Neuron (in vitro differentiated cells): ENCODE data around the gene CERKL.
A peak's percentile ranks its signal among the peaks of the same experiment; 100 is the strongest.
"Not testable (repeated sequence)": the region's sequence is repeated elsewhere in the genome, so short reads cannot be mapped to it uniquely, and the experiment has no call there.

Experiments
- H2AFZ ChIP-seq: one replicate; pipeline ENCODE4 v1.6.1; 2013; ENCODE audit warnings: low read depth, mild to moderate bottlenecking, inconsistent platforms, low read length, moderate library complexity
- H3K27me3 ChIP-seq: one replicate; pipeline ENCODE4 v1.6.1; 2013; ENCODE audit warnings: low read length; ENCODE audit not compliant: insufficient read depth
- H3K36me3 ChIP-seq: one replicate; pipeline ENCODE4 v1.6.1; 2013; ENCODE audit warnings: low read length; ENCODE audit not compliant: insufficient read depth
- H3K4me1 ChIP-seq: one replicate; pipeline ENCODE4 v1.6.1; 2013; ENCODE audit warnings: low read length; ENCODE audit not compliant: insufficient read depth
- H3K4me3 ChIP-seq: 2 replicates; pipeline ENCODE4 v1.5.1; 2013; ENCODE audit warnings: mild to moderate bottlenecking, low read length, moderate library complexity
- H3K9me3 ChIP-seq: one replicate; pipeline ENCODE4 v1.6.1; 2013; ENCODE audit warnings: low read length

The CERKL gene

DNA sequence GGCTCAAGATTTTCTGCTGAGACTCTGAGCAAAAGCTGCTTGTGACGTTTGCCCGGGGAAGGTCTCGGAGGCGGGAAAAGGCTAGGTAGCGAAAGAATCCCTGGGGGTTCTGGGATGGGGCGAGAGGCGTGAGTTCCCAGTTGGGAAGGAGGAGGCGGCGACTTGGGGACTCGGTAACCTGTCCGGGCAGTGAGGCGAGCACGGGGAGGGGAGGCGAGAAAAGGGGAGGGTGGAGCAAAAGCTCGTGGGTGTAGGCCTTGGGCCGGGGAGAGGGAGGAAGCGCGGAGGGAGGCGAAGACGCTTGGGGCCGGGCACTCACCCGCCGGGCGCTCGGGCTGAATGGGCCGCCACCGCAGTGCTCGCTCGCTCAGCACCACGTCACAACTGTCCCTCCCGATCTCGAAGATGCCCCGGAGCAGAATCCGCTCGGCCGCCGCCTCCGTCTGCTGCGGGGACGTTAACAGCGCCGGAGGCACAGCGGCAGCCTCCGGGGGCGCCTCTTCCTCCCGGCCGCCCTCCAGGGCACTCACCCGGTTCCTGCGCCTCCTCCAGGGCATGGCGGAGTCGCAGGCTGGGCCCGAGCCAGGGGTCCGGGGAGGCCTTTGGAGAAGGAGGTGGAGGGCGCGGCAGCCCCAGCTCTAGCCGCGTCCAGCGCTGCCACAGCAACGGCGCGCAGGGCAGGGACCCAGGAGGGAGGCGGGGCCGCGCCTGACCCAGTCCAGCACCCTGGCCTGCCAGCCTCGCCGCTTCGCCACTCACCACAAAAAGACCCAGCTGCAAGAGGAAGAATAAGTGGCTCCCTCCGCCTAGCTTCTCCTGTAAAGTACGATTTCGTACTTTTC is at the start of gene CERKL:
Gene CERKL (minus strand): TSS at position 656 of the 842 bp plus-strand sequence. CDS start 99 bp downstream, at position 557.
- Histone ChIP-seq H3K9me3 (no peaks in the 10 kb centered on the region), H3K27me3 (peaks cover 70% of the 10 kb centered on the region), H2AFZ (peak within 1 kb of the TSS; percentile 39), H3K4me1 (peaks cover 3% of the 10 kb centered on the region), H3K4me3 (peak within 1 kb of the TSS; percentile 39), H3K36me3 (no peaks in the 10 kb centered on the region)

- H3K4me3 ChIP-seq, H3K4me1 ChIP-seq, H3K27me3 ChIP-seq, H3K9me3 ChIP-seq, H3K36me3 ChIP-seq, H2AFZ ChIP-seq: not testable (repeated sequence)
These were observed 45.6 kb upstream of the CERKL start for GRCh38 chr2:181702519-181702918.

DNA sequence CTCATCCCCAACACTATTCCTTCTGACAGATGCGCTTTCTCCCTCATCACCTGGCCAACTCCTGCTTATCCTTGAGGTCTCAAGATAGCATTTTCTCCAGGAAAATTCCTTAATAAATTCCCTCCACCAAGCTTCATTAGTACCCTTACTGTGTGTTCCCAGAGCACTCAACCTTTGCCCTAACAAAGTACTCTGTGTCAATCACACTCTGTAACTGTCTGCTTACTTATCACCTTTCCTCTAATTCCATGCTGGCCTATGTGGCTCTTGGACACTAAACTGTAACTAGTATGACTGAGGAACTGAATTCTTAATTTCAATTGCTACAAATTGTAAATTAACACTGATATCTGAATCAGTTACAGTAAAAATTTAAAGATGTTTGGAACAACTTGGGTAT is 41.3 kb upstream of the CERKL start:
- H3K27me3 ChIP-seq = peaks cover 14% of the 10 kb centered on the region
- no peaks in the 10 kb centered on the region for H3K4me1 ChIP-seq
- peaks cover 2% of the 10 kb centered on the region for H3K9me3 ChIP-seq
- H2AFZ ChIP-seq = no peak overlapping the region
- no peaks in the 10 kb centered on the region for H3K36me3 ChIP-seq
- H3K4me3 ChIP-seq = no peak overlapping the region

DNA sequence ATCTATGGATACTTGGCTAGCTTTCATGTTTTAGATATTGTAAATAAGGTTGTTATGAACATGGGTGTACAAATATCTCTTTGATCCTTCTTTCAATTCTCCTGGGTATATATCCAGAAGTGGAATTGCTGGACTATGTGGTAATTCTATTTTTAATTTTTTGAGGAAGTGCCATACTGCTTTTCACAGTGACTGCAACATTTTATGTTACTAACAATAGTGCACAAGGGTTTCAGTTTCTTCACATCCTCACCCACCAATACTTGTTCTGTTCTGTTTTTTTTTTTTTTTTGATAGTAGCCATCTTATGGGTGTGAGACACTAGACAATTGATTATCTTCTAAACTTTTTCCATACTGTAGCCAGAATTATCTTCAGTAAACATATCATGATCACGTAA is 40.7 kb upstream of the CERKL start:
- no peaks in the 10 kb centered on the region for H3K4me1 ChIP-seq
- peaks cover 14% of the 10 kb centered on the region for H3K27me3 ChIP-seq
- no peak overlapping the region for H3K4me3 ChIP-seq
- H3K36me3 ChIP-seq = no peaks in the 10 kb centered on the region
- H2AFZ ChIP-seq = no peak overlapping the region
- no peaks in the 10 kb centered on the region for H3K9me3 ChIP-seq

- H3K27me3 ChIP-seq = peaks cover 15% of the 10 kb centered on the region
These were observed 40.2 kb upstream of the CERKL start for GRCh38 chr2:181697126-181697525.

GRCh38 chr2:181694271-181694670 is 37.4 kb upstream of the CERKL start:
- H3K27me3 ChIP-seq = peaks cover 34% of the 10 kb centered on the region
- H3K4me1 ChIP-seq = no peaks in the 10 kb centered on the region
- no peak overlapping the region for H2AFZ ChIP-seq

More at GRCh38 chr2:181697126-181697525, 40.2 kb upstream of the CERKL start:
- Histone ChIP-seq H3K36me3 (no peaks in the 10 kb centered on the region), H3K4me3 (no peak overlapping the region), H2AFZ (no peak overlapping the region), H3K4me1 (no peaks in the 10 kb centered on the region), H3K9me3 (no peaks in the 10 kb centered on the region)

GRCh38 chr2:181690860-181691259 is 34.0 kb upstream of the CERKL start:
- no peaks in the 10 kb centered on the region for H3K4me1 ChIP-seq
- peaks cover 41% of the 10 kb centered on the region for H3K27me3 ChIP-seq
- H2AFZ ChIP-seq = no peak overlapping the region
- H3K4me3 ChIP-seq = no peak overlapping the region
- H3K36me3 ChIP-seq = no peaks in the 10 kb centered on the region
- no peaks in the 10 kb centered on the region for H3K9me3 ChIP-seq

More at GRCh38 chr2:181694271-181694670, 37.4 kb upstream of the CERKL start:
- Histone ChIP-seq H3K4me3 (no peak overlapping the region), H3K36me3 (no peaks in the 10 kb centered on the region), H3K9me3 (no peaks in the 10 kb centered on the region)

DNA sequence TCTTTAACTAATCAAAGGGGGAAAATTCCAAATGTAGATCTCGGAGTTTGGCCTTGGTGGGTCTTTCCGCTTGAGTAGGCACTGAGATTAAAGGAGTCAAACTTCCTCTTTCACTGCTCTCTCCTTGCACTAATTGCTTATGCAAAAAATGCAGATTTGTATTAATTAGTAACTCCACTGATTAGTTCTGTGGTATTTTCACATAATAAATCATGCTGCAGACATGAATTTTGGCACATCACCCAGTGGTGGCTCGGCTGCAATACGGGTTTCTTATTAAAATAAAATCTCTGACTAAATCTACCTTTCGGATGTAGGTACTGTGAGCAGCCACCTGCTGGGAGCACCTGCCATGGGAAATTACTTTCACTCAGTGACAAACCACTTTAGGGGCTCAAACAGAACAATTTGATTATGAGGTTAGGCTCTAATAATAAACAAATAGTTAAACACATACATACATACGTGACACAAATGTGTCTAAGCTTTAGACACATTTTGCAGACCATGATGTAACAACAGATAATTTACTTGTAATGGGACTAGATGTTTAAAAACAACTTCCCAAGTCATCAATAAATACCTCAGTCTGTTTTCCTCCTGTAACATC is 29.8 kb upstream of the CERKL start:
- H3K4me3 ChIP-seq = no peak overlapping the region
- H3K27me3 ChIP-seq = peaks cover 62% of the 10 kb centered on the region
- no peaks in the 10 kb centered on the region for H3K36me3 ChIP-seq
- no peak overlapping the region for H2AFZ ChIP-seq
- H3K9me3 ChIP-seq = no peaks in the 10 kb centered on the region
- peaks cover 21% of the 10 kb centered on the region for H3K4me1 ChIP-seq

GRCh38 chr2:181685150-181685688 is 28.3 kb upstream of the CERKL start:
- H3K4me3 ChIP-seq = peak overlapping the region; percentile 27
- peaks cover 31% of the 10 kb centered on the region for H3K4me1 ChIP-seq
- H2AFZ ChIP-seq = no peak overlapping the region
- no peaks in the 10 kb centered on the region for H3K9me3 ChIP-seq
- H3K27me3 ChIP-seq = peaks cover 67% of the 10 kb centered on the region
- H3K36me3 ChIP-seq = no peaks in the 10 kb centered on the region

DNA sequence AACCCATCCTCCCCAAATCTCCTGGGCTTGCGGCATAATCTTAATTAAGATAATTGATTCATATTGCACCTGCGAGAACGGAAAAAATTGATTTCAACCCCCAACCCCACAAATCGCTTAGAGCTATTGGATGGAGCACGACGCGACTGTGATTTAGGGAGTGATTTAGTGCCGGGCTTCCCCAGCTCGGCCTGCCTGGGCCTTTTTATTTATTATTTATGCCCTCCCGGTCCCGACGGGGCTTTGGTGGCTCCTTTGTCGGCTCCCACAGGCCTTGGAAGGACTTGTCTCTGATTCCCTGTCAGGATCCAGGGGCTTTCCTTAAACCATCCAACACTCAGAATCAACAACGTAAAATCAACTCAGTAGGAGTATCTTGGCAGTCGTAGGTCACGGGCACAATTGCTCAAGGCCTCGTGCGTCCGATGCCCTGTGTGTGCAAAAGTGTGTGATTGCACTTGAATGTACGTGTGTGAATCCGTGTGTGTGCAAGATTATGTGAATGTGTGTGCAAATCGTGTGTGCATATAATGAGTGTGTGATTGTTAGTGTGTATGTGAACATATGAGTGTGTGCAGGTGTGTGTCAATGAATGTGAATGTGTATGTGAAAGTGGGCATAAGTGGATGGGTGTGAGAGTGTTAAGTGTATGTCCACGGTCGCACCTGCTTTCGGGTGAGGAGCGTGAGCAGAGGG is 27.7 kb upstream of the CERKL start:
- Histone ChIP-seq H3K36me3 (no peaks in the 10 kb centered on the region), H3K4me1 (peaks cover 31% of the 10 kb centered on the region), H3K9me3 (no peaks in the 10 kb centered on the region), H2AFZ (peak overlapping the region; percentile 48), H3K4me3 (peak overlapping the region; percentile 27), H3K27me3 (peaks cover 67% of the 10 kb centered on the region)

DNA sequence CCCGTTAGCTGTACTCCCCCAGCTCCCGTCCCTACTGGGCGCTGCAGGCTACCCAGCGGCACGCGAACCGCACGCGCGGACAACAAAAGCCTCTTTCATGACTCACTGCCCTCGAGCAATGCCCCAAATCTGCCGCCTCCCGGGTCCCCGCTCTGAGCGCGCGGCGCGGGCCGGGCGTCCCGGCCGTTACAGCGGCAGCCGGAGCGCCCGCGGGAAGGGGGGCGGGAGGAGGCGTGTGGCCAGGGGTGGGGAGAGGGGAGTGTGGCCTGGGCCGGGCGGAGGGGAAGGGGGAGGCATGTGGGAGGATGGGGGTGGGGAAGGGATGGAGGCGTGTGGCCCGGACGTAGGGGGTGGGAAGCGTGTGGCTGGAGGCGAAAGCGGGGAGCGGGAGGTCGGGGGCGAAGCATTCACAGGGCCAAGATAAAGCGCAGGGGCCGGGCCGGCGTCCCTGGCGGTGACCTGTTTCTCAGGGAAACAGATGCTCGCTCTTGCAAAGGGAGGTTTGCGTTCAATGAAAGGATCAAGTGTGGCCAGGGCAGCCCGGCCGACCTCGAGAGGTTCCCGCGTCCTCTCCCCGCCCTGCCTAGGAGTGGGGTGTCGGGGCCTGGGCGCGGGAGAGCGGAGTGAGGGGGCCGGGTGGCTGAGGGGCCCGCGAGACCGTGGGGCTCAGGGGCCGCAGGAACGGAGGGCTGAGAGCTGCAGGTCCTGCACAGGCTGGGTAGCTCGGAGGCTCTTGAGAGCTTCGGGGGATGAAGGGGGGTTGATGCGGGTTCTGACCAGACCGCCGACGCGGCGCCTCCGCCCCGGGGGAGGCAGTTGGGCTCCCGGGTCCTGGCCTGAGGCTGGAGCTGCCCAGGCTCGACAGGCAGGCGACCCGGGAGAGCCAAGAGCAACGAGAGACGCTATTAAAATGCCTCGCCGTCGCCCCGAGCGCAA is 26.9 kb upstream of the CERKL start:
- H3K9me3 ChIP-seq = no peaks in the 10 kb centered on the region
- H3K27me3 ChIP-seq = peaks cover 67% of the 10 kb centered on the region
- peak overlapping the region; percentile 40 for H3K4me3 ChIP-seq
- peak overlapping the region; percentile 48 for H2AFZ ChIP-seq
- no peaks in the 10 kb centered on the region for H3K36me3 ChIP-seq
- peaks cover 31% of the 10 kb centered on the region for H3K4me1 ChIP-seq

- Histone ChIP-seq H3K9me3 (peaks cover 2% of the 10 kb centered on the region), H3K4me3 (peak overlapping the region; percentile 40), H3K36me3 (no peaks in the 10 kb centered on the region), H3K4me1 (peaks cover 31% of the 10 kb centered on the region), H2AFZ (peak overlapping the region; percentile 39), H3K27me3 (peaks cover 73% of the 10 kb centered on the region)
These were observed 26.1 kb upstream of the CERKL start for GRCh38 chr2:181682795-181683517.
